Stimulated activated CD8-positive, alpha-beta memory T cell treated with anti-CD3 and anti-CD28 coated beads, Interleukin-4, amount 100 ng/mL, for 48 hours (primary cell): ENCODE data around the gene TTF2.
"Not testable (repeated sequence)": the region's sequence is repeated elsewhere in the genome, so short reads cannot be mapped to it uniquely, and the experiment has no call there.

Experiments
- DNase-seq: peaks from one replicate; pipeline ENCODE4 v3.0.0-alpha.2; 2020

The TTF2 gene

DNA sequence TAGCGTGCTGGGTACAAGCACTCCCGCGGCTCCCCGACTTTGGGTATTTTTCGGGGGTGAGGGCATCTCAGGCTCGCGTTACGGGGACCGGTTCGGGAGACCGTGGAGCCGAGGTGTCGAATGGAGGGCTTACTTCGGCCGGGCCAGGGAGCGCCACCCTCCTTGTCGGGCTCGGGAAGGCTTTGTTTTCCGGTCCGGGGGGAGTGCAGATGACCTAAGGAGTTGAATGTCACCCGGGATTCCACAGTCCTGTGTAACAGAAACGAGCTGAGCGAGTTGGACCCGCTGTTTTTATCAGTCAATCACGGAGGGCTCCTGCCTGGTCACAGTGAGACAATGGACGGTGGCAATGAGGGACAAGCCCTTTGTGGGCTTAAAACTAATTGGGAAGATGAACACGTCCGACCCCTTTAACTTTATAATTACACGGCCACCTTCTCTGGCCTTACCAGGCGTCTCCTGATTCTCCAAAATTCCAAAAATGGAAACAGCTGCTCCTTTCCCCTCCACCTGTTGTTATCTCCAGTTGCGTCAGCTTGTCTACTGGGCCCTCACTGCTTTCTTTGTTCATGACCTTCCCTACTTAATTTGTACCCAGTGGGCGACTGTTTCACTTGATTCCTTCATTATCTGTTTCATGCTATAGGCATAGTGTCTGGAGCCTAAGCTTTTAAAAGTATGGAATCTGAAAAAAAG lies 62.4 kb downstream of the TTF2 start:
- no peak for DNase-seq

DNA sequence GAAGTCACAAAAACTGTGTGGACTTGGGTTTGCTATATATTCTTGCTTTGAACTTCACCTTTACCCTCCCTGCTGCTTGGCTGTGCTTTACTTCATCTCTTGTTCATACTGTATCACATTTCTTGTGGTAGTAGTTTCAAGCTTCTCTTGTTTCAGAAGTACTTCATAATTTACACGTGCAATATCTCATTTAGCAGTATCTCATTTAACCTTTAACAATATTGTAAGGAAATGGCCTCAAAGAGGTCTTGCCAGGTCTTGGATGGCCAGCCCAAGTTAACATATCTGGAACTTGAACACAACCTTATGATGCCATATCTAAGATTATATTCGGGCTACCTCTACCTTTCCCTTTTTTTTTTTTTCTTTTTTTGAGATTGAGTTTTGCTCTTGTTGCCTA lies 63.1 kb downstream of the TTF2 start:
- no peak for DNase-seq

DNA sequence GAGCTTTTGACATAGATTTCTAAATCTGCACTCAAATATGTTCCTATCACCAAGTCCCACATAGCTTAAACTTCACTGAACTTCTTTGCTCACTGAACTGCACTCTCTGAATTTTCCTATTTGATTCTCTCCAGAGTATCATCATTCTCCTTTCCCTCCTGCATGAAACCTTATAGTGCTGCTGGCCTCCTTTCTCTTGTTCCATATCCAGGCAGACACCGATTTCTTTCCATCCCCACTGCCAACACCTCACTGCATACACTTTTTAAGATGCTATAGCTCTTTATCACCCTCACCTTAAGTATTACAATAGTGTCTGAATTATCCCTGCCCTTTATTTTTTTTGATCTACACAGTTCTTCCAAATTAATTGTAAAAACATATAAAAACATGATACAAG lies 64.5 kb downstream of the TTF2 start:
- DNase-seq, result no peak

DNA sequence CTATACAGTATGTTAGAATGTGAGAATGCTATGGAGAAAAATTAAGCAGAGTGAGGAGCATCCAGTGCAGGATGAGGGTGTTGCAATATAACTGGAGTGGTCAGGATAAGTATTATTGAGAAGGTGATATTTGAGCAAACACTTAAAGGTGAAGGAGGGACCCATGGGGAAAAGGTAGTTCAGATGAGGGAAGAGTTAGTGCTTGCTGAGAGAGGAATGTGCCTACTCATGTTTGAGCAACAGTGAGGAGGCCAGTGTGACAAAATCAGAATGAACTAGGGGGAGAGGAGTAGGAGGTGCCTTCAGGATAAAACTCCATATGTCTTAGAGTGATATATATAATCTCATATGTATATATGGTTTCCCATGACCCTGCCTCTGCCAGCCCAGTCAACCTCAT lies 67.7 kb downstream of the TTF2 start:
- no peak for DNase-seq

DNA sequence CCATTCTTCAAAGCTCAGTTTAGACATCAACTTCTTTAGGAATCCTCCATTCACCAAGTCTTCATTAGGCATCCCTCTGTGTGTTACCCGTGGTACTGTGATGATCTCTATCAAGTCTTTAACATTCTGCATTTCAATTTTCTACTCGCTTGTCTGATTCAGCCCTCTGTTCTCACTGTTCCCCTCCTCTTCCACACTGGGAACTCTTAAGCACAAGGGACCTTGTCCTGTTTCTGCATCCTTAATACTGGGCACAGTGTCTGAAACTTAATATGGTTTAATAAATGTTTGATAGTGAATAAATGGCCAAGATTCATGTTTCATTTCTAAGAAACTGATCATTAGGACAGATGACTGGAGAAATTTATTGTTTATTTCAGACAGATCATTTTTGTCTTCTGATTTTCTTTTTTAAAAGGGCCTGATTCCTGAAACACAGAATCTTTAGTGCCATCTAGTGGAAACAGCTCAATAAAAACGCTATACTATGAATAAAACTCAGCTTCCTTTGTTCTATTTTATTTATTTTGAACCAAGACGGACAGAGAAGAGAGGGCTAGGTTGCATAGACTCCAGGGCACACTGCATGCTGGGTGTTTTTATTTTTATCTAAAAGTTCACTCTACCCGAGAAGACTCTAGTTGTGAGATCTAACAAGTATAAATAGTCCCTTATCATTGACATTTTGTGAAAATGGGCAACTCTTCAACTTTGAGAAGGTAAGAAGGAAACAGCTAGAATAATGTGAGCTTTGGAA lies 68.4 kb downstream of the TTF2 start:
- no peak for DNase-seq

DNA sequence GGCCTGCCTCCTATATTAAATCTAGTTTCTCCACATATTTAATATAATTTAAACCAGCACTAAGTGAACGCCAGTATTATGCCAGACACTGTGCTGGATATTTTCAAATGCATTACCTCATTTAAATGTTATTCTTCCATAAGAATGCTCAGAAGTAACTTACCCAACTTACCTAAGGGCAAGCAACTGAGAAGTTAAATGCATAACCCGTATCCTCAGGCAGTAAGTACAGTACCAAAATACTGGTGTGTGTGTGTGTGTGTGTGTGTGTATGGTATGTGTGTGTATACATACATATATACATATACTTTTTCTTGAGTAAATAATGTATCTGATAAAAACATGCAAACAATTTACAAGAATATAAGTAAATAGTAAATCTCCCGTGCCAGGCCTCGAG lies 70.4 kb downstream of the TTF2 start:
- DNase-seq, result no peak

DNA sequence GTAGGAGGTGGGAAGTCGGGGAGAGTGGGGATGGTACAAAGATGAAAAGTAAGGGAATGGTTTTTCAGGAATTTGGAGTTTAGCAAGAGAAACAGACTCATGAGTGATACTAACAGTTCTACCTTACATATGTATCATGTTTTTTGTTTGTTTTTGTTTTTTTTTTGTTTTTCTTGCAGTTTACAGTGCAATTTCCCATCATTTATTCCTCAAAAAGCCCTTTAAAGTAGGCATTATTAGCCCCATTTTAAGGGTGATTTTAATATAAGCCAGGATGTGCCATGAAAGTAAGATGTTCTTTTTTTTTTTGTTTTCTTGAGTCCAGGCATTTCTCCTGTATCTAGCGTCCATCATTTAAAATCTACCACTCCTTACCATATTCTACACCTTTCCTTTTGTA lies 75.2 kb downstream of the TTF2 start:
- no peak for DNase-seq

DNA sequence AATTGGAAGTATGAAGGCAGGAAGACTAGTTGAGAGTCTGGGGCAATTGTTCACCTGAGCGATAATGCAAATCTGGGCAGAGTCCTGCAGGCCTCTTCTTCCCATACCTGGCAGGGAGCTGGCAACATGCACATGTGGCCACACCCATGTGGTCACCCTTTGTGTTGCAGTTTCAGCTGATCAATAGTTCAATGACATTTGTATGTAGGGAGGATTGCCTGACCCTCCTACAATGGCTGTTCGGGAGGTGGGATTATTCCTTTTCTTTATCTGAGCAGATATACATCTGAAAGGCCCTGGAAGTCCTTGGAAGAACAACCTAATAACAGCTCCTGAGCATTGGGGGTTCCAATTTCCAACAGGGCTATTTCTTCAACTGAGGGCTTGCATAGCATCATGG lies 76.6 kb downstream of the TTF2 start:
- no peak for DNase-seq

DNA sequence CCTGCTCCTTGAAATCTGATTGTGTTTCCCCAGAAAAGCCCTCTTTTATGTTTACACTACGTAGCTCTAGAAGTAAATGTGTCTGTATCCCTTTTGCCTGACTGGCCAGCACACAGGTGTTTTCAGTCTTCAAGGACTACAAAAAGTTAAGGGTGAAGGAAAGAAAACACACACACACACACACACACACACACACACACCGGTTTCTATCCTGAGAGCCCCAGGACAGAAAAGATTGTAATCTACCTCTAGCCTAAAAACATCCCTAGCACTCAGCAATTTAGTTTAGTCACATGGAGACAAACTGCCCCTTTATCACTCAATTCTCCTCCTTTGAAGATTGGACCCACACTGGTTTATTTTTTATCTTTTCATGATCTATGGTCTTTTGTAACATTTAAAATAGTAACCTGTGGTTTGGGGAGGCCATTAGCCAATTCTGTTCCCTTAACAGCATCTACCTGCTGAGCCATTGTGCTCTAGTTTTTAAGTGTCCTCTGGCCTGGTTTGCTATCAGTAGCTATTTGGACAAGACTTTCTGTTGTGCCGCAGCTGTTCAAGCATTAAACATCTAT lies 77.2 kb downstream of the TTF2 start:
- DNase-seq, result no peak

DNA sequence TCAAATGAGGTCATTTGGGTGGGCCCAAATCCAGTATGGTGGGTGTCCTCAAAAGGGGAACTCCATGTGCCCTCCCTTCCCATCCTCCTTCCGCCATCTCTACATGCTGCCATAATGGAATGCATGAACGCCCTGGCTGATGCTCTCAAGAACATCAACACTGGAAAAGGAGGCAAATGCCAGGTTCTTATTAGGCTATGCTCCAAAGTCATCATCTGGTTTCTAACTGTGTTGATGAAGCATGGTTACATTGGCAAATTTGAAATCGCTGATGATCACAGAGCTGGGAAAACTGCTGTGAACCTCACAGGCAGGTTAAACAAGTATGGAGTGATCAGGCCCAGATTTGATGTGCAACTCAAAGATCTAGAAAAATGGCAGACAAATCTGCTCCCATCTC lies 78.0 kb downstream of the TTF2 start:
- no peak for DNase-seq

DNA sequence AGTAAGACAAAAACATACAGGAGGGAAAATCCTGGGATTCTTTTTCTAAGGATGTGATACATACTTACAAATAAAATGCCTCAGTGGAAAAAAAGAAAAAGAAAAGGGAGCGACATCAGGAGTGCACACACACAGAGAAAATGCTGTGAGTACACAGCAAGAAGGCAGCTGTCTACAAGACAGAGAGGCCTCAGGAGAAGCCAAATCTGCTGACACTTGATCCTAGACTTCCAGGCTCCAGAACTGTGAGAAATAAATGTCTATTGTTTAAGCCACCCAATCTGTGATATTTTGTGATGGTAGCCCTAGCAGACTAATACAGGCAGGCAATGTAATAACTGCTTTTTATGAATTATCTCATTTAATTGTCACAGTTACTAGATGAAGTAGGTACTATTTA lies 78.4 kb downstream of the TTF2 start:
- no peak for DNase-seq

DNA sequence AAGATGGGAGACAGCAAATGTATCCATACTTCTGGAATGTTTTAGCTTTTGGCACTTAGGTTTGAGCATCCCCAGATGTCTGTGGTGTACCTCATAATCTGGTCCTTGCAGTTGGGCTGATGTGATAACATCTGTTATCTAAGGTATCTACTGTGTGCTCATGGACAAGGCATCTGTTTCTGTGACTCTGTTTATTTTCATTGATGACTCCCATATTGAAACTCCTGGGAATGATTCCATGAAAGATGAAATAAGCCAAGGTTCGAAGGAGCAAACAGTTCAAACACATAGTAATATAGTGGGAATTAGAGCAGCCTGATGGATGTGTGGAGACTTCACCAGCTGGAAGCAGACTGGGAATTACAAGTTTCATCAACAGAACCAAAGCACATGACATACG lies 82.1 kb downstream of the TTF2 start:
- no peak for DNase-seq

DNA sequence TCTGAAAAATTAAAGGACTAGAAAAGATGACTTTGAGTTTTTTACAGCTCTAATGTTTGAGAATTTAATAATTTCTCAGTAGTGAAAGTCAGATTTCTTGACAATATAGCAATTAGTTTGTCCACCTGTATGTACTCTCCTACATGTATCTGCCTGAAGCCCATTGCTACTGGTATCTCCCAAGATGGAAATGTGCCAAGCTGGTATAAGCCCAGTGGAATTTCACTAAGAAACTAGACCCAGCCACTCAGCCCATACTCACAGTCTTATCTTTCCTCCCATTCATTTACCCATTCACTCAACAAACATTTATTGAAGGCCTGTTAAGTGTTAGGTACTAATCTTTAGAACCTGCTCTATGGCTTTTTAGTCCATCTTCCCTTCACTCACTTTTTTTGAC lies 83.0 kb downstream of the TTF2 start:
- no peak for DNase-seq

DNA sequence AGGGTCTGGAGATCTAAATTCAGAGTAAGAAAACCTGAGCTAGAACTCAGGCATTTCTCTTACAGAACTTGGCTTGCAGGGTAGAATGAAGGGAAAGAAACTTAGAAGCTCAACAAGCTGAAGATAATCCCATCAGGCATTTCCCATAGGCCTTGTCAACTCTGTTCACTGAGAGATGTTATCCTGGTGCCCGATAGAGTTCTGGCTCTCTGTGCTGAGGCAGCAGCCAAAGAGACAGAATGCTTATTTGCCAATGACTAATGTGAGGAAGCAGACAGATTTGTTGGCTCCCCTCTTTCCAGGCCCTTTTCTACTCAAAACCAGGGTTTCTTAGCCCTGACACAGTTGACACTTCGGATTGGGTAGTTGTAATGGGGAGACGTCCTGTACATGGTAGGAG lies 83.7 kb downstream of the TTF2 start:
- DNase-seq, result no peak

DNA sequence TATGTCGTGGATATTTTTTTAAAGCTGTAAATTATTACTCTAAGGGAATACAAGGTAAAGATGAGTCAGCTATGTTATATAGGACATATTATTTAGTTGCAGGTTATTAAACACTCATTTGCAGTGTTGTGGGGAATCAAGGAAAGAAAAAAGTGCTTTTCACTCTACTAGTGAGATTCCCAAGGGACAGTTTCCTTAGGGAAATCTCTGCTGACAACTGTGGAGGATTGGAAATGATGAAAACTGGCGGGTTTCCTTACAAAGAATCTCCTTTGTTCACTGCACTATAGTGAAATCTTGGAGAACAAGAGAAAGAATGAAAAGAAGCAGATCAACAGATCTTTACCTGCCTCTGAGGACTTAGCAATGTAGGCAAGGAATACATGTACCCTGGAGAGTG lies 85.9 kb downstream of the TTF2 start:
- no peak for DNase-seq

DNA sequence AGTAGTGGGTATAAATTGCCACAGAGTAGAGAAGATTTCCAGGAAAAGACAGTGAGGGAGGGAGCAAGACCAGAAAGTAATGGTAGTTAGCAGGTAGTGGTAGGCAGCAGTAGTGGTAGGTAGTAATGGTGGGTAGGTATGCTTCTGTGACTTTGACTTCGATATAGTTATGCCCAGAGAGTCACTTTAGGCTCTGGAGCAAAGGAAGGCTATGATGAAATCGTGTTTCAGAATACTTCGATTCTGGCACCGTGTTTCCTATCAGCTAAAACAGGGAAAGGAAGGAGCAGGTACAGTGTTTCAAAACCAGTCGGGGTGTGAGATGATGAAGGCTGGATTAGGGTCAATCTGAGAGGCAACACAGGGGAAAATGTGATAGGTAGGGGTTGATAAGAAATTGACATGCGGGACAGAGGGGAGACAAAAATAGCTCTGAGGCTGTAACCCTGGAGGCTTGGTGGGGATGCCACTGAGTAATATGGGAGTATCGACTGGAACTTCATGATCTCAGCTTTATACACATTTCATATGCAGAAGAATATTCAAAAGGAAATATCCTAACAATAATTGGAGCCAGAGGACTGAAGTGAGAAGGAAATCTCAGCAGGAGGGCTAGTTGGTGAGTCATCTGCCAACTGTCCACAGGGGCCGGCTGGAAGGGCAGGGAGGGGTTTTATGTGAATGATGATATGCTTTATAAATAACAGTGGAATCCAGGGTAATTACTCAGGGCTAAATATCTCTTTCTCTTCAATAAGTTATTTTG lies 86.6 kb downstream of the TTF2 start:
- no peak for DNase-seq

DNA sequence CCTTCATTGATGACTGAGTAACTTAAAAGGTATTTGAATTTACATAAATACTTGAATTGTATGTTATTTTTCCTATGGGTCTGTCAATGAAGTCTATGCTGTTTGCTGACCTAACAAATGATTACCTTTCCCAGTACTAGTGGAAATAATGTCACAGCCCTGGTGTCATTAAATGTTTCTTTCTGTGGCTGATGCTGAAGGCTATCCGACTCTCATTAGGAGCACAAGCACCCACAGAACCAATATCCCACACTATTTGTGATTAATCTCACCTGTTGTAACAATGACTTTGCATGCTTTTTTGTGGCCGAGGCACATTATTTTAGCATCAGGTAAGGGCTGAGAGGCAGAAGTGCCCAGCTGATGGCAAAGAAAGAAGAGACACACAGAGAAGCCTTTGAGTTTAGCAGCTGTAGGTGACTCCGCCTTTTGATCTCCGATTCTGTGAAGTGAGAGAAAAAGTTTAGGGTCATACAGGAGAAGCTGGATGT lies 87.3 kb downstream of the TTF2 start:
- DNase-seq, result no peak

DNA sequence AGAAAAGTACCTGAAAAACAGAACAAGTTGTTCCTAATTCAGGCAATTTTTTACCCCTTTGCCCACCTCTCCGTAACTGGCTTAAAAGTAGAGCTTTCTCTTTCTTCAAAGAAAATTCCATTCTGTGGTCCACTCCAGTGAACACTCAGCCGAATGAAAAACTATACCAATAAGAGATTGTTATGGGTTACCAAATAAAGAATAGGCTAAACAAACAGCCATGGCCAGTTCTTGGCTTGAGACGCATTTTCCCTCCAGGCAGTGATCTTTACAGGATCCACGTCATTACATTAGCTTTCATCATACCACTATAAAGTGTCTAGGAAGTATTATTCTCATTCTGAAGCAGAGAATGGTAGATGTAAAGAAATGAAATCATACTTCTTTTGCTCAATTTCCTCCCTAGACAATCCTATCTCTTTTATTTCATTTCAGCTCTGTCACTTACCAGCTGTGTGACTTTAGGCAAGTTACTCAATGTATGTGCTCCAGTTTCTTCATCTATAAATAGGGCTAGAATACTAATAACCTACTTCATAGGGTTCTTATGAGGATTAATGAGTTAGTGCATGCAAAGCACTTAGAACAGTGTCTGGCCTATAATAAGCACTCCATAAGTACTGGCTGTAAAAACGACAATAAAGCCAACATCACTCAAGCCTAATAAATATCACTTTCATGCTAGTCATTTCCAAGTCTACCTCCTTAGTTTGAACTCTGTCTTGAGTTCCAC lies 87.9 kb downstream of the TTF2 start:
- no peak for DNase-seq

DNA sequence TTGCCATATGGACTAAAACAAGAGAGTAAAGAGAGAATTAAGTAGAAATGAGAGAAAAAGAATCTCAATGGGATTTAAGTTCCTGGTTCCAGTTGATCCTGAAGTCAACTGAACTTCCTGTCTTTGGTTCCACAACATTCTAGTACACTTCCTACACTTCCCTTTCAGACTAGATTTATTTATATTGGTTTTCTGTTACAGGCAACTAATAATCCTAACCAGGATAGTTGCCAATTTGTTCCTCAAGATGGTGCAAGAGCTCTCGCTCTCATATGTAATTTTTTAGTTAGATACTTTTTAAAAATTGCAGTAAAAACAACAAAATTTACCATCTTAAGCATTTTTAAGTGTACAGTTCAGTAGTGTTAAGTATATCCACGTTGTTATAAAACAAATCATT lies 90.2 kb downstream of the TTF2 start:
- no peak for DNase-seq

DNA sequence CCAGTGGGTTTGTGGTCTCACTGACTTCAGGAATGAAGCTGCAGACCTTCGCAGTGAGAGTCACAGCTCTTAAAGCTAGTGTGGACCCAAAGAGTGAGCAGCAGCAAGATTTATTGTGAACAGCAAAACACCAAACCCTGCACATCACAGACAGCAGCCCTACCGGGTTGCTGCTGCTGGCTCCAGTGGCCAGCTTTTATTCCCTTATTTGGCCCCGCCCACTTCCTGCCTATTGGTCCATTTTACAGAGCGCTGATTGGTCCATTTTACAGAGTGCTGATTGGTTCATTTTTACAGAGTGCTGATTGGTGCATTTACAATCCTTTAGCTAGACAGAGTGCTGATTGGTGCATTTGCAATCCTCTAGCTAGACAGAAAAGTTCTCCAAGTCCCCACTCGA lies 91.2 kb downstream of the TTF2 start:
- not testable (repeated sequence) for DNase-seq
